Measurements from ENCODE around the gene LMBR1L.
A peak's percentile ranks its signal among the peaks of the same experiment; 100 is the strongest.

Gene LMBR1L

DNA sequence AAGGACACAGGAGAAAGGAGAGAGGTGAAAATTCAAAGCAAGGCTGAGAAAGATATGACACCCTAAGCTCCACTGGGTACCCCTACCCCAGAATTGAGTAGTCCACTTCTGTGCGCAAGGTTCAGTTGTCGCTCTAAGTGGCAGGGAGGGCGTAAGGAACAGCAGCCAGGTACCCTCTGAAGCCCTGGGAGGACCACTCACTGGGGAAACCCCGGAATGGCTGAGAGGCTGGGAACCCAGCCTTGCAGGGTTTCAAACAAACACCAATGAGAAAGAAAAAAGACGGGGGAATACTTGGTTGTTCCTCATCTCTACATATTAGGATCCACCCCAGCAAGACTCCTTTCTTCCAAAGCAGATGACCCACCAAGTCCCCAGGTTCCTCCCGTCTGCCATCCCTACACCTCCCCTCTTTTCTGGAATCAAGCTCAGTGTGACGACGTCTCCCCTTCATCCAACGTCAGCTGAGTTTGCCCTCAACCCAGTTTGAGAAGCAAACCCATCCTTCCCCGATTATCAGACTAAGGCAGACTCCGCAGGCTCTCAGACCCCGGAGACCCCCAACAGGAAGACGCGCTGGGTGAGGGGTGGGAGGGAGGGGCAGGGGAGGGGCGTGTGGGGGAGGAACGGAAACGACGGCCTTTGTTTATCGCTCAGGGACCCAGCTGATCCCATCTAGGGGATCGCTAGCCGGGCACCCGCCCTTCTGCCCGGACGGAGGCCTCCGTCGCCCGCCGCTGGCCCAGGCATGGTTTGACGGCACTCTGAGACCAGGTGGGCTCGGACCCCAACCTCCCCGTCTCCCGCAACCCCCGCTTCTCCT lies 795 bp downstream of the LMBR1L start:
- DNase-seq, result peak in 1 of 2 donors; percentile 35

DNA sequence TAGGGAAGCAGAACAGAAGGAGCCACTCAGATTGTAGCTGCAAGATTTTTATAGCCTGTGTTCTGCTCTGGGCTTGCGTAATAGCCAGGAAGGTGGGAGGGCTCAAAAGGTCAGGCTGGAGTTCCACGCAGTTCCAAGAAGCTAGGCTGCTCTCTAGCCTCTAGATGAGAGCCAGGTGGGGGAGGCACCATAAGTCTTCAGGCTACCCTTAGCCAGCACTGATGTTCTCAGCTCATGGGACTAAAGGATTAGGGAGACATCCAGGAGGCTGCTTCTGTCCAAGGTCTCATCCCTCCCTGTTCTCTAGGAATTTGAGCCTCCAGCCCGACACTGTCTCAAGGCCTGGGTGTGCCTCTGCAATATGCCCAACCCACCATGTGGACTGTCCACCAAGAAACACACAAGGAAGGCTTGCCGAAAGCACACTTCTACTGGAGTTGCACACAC lies 1.7 kb downstream of the LMBR1L start:
- peak in 1 of 2 donors; percentile 21 for DNase-seq

DNA sequence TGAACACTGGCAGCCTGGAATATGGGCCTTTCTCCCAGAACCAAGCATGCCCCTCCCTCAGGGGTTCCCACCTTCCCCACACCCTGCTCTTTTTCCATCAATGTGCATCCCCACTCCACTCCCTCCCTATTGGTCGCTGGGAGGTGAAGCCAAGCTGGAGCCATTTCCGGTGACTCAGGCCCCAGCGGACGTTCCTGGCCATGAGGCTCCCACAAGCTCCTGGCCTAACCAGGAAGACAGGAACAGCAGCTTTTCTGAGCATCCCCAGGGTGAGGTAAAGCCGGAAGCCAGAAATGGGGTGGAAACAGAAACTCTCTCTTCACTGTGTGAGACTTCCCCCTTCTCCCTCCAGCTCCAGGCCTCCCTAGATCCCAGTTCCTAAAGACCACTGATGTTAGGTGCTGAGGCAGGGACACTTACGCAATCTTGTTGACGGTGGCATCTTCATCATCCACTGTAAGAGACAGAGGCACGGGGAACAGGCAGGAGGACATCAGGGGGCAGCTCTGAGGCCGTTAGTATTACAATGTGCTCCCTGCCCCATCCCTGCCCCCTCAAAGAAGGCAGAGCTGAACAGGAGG lies 5.1 kb downstream of the LMBR1L start:
- no peak for DNase-seq

GRCh38 chr12:49104822-49105221 lies 5.8 kb downstream of the LMBR1L start:
- DNase-seq, result no peak

DNA sequence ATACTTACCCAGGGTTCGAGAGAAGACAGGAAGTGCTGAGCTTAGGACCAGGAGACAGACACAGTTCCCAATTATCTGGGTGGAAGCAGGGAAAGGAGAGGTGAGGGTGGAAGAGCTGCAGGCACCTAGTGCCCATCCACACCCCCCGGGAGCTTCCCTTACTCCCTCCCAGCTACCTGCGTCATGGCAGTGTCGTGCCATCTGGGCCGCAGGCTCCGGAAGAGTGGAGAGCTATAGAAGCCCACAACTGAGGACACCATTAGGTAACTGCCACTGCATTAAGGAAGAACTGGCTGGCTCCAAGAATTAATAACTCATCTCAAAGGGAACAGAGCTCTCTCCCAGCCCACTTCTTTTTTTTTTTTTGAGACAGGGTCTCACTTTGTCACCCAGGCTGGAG lies 10.3 kb downstream of the LMBR1L start:
- DNase-seq, result no peak

DNA sequence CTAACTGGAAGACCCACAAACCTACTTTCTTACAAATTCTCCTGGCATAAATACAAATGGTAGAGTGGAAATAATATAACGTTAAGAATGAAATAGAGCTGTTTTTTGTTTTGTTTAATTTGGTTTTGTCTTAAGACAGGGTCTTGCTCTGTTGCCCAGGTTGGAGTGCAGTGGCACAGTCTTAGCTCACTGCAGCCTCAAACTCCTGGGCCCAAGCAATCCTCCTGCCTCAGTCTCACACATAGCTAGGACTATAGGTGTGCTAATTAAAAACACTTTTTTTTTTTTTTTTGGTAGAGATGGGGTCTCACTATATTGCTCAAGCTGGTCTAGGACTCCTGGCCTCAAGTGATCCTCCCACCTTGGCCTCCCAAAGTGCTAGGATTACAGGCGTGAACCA lies 11.9 kb downstream of the LMBR1L start:
- no peak for DNase-seq

GRCh38 chr12:49098035-49098451 lies 12.6 kb downstream of the LMBR1L start:
- peak; percentile 56 to 75 for DNase-seq

GRCh38 chr12:49097381-49097780 lies 13.3 kb downstream of the LMBR1L start:
- no peak for DNase-seq

GRCh38 chr12:49094975-49095365 lies 15.7 kb downstream of the LMBR1L start:
- no peak for DNase-seq

DNA sequence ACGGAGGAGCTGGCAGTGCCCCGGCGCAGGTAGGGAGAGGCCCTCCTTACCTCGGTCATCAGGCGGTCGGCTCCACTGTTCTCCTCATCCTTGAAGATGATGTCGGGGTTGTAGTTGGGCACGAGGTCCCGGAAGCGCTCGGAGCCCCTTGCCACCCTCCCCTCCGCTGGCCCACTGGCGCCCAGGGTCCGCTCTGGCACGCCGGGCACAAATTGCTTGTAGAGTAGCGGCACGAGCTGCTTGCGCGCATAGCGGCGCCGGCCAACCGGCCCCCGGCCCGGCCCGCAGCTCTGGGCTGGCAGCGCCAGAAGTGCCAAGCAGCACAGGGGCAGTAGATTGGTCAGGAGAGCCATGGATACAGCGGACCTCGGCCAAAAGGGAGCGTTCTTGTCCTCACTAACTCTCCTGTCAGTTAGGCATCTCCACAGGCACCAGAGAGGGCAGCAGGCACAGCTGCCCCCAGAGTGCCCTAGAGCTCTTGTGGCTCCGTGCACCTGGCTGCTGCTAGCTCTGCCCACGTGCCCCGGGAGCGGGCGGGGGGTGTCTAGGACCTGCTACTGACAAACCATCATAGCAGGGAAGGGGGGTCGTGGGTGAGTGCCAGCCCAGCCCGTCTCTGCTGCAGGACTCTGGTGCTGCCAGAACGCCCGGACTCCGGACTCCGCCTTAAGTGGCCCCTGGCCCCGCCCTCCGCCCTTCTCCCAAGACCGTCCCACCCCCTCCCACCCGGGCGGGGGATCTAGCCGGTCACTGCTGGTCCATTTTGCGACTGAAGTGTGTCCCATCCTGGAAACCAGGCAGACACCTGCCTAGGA lies 16.3 kb downstream of the LMBR1L start, which contains the start of gene DHH:
DHH (minus strand) TSS at position 642 of the 815 bp plus-strand sequence; CDS start at position 353, 289 bp downstream.
- DNase-seq, result no peak

DNA sequence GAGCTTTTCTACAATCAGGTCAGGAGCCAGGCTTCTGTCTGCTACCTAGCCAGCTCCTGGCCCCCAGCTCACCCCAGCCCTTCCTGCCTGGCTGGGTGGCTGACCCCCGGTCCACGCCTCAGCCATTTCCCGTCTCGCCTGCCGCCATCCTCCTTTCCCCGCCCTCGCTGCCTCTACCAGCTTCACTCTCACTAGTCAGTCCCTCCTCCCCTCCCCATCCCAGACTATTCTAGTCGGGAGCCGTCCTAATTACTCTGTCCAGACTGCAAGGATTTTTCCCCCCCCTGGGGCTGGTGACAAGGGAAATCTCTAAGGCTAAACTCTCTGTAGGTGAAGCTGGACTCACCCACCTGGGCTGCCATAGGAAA lies 16.9 kb downstream of the LMBR1L start:
- no peak for DNase-seq

DNA sequence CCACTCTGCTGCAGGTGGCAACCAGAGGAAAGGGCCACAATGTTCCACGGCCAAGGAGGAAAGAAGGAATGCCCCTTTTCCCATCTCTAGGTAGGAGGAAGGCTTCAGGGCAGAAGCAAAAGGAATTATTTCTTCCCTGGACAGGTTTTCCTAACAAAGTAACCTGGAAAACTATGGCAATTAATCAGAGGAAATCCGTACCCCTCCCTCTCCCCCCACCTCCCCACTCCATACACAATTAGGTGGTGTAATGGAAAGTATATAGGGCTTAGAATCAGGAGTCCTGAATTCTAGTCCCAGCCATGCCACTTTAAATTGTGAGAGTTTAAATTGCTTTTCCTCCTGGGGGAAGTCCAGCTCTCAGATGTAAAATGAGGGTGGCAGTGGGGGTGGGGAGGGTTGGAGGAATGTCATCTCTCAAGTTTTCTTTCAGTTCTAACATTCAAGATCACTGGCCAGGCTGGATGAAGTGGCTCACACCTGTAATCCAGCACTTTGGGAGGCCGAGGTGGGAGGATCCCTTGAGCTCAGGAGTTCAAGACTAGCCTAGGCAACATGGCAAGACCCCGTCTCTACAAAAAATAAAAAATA lies 17.7 kb downstream of the LMBR1L start:
- no peak for DNase-seq

GRCh38 chr12:49092086-49092815 lies 18.4 kb downstream of the LMBR1L start:
- DNase-seq, result peak; percentile 54 to 64

- no peak for DNase-seq
These were observed 18.9 kb downstream of the LMBR1L start for GRCh38 chr12:49091836-49092085.

- DNase-seq, result no peak
These were observed 19.4 kb downstream of the LMBR1L start for GRCh38 chr12:49091056-49091835.

DNA sequence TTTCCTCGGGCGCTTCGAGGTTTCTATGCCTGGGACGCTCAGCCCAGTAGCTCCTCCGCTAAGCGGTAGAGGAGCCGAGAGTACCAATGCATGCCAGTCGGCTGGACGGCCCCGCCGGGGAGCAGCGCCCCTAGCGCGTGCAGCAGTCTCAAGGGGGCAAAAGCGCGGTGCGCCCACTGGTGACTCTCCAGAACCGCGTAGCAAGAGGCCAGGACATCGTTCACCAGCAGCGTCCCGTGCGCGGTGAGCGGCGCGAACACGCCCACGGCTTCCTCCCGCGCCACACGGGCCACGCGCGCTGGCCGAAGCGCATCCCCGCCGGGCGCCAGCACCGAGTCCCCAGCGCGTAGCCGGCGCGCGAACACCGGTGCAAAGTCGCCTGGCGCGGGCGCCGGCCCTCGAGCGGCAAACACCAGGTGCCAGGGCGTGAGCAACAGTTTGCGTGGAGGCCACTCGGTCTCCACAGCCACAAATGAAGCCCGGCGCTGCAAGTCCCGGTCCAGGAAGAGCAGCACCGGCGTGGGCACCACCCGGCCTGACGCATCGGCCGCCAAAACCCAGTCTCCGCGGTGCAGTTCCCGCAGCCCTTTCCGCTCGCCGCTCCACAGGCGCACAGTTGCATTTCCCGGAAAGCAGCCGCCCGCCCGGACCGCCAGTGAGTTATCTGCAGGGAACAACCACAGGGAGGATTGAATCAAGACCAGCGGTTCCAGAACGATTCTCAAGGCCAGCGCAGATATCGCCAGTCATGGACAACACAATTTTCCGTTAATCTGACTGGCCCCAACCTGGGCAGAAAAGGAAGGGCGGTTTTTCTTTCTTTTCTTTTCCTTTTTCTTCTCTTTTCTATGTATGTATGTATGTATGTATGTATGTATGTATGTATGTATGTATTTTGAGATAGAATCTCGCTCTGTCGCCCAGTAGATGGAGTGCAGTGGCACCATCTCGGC lies 20.6 kb downstream of the LMBR1L start:
- DNase-seq, result peak; percentile 62 to 64

- DNase-seq, result no peak
These were observed 21.7 kb downstream of the LMBR1L start for GRCh38 chr12:49088932-49089330.

DNA sequence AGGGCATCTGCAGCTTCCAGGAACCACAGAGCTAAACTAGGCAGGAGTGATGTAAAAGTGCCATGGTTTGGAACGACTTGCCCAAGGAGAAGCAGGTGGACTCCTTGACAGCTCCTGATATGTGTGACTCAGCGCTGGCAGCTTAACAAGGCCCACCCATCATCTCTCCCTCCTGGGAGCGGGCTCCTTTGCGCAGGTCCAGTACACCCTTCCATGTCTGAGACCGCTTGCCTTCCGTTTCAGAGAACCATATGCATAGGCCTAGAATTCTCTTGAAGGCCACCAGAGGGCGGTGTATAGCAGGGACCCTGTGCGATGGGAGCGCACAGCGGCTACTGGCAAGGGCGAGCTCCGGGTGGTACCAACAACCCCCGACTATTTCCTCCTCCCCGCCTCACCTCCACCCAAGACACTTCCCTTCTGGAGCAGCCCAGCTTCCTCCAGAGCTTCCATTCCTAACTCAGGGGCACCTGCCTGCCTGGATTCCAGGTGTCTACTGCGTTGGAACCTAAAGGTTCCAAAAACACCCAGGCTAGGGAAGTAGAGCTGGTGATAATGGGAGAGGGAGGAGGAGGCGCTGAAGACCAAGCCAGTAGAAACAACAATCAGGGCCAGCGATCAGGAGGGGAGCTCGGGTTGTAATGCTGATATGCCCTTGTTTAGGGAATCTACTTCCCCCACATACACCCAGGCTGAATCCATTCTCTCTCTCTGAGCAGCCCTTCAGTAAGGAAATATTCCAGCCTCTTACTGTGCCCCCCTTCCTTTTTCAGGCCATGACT lies 22.3 kb downstream of the LMBR1L start:
- DNase-seq, result peak; percentile 81

GRCh38 chr12:49086116-49086515 lies 24.5 kb downstream of the LMBR1L start:
- no peak for DNase-seq

- DNase-seq, result no peak
These were observed 26.2 kb downstream of the LMBR1L start for GRCh38 chr12:49084438-49084837.

Measured in CD4-positive, alpha-beta T cell treated with Interferon alpha-2 for 1 hour (primary cell).